Stimulated activated CD4-positive, alpha-beta T cell treated with anti-CD3 and anti-CD28 coated beads, Interleukin-15, amount 100 ng/mL, for 24 hours (primary cell): ENCODE results near the gene PCBD2.
A peak's percentile ranks its signal among the peaks of the same experiment; 100 is the strongest.
"Not testable (repeated sequence)": the region's sequence is repeated elsewhere in the genome, so short reads cannot be mapped to it uniquely, and the experiment has no call there.

ENCODE experiments used
- DNase-seq: peaks from one replicate; pipeline ENCODE4 v3.0.0-alpha.2; 2020

The PCBD2 gene

GRCh38 chr5:134964359-134965270 is 59.7 kb downstream of the PCBD2 start:
- peak; percentile 2 for DNase-seq

DNA sequence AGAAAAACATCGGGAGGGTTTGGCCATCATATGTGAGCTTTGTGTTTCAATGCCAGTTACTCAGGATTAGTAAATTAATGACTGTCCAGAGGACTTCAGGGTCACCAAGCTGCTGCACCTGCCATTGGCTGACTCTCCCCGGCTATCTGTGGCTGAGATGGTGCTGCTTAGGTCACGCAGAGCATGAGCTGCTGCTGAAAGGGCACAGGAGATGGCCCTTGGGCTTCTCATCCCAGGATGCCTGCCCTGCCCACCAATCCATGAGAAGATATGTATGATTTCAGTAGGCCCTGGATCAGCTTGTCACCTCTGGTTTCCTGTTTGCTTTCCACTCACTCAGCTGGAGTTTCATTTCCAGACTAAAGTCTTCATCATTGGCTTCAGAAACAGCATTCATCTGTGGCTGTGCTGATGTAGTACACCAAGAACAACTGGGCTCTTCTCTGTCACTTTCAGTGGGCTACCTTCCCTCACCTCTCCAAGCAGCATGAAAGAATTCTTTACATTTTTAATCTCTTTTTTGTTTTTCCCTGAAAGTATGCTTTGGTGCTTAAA is 60.4 kb downstream of the PCBD2 start:
- DNase-seq: peak; percentile 5

DNA sequence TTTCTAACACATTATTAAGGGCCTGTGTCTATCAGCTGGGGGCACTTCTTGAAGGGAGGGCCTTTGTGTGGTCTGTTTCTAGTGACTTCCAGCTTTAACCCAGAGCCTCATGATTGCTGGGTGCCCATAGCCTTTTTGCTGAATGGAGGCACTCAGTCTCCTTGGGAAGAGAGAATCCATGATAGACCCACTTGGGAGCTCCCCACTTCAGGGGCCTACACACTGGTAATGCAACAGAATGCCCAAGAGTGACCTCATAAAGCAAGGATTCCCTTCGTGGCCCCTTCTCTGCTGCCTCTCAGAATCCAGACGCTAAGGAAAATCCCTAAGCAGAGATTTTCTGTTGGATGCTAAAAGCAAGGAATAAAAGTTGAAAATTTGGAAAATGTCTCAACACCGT is 62.7 kb downstream of the PCBD2 start, which contains the start of gene CATSPER3:
Gene CATSPER3 (plus strand): TSS at position 301 of the 400 bp plus-strand sequence. CDS start 85 bp downstream, at position 386.
- no peak for DNase-seq

- DNase-seq: no peak
These were observed 63.1 kb downstream of the PCBD2 start for GRCh38 chr5:134968055-134968454.

- no peak for DNase-seq
These were observed 64.2 kb downstream of the PCBD2 start for GRCh38 chr5:134969166-134969565.

- DNase-seq: no peak
These were observed 70.3 kb downstream of the PCBD2 start for GRCh38 chr5:134975078-134975715.

DNA sequence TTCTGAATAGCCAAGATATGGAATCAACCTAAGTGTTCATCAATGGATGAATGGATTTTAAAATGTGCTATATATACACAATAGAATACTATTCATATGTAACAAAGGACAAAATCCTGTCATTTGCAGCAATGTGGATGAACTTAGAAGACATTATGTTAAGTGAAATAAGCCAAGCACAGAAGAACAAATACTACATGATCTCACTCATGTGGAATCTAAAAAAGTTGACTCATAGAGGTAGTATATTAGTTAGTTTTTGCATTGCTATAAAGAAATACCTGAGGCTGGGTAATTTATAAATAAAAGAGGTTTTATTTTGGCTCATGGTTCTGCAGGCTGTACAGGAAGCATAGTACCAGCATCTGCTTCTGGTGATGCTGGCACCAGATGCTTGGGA is 70.9 kb downstream of the PCBD2 start:
- no peak for DNase-seq

DNA sequence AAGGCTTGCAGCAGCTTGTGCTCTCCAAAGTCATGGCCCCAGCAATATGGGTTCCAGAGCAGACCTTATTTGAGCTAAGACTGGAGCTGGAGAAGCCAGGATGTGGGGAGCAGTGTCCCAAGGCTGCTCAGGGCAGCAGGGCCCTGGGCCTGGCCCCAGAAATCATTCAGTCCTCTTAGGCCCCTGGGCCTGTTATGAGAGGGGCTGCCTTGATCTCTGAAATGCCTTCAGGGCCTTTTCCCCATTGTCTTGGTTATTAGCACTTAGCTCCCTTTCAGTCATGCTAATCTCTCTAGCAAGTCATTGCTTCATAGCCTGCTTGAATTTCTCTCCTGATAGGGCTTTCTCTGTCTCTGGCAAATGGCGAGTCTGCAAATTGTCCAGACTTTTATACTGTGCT is 71.9 kb downstream of the PCBD2 start:
- no peak for DNase-seq

DNA sequence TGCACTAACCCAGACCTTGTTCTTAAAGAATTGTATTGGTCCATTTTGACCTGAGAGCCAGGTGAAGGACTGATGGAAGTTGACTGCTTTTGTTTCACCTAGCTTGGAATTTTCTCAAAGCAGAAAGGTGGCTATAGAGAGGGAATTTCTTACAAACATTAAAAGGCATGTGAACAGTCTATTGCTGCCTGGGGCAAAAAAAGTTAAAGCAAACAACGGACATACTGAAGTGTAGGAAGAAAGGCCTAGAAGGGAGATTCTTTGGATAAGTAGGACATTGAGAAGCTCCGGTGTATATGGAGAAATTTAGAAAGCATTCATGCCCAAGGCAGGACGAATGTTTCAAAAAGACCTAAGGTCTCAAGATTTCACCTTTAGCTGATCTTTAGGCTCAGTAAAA is 74.5 kb downstream of the PCBD2 start:
- no peak for DNase-seq

DNA sequence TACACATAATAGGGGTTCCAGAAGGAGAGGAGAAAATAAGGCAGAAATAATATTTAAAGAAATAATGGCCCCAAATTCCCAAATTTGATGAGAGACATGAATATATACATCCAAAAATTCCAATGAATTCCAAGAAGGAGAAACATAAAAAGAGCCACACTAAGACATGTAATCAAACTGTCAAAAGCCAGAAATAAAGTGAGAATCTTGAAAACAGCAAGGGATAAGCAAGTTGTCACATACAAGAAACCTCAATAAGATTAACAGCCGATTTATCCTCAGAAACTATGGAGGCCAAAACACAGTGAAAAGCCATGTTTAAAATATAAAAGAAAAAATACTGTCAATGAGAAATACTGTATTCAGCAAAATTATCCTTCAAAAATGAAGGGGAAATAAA is 77.3 kb downstream of the PCBD2 start:
- DNase-seq: no peak

GRCh38 chr5:134989266-134989830 is 84.4 kb downstream of the PCBD2 start:
- no peak for DNase-seq

DNA sequence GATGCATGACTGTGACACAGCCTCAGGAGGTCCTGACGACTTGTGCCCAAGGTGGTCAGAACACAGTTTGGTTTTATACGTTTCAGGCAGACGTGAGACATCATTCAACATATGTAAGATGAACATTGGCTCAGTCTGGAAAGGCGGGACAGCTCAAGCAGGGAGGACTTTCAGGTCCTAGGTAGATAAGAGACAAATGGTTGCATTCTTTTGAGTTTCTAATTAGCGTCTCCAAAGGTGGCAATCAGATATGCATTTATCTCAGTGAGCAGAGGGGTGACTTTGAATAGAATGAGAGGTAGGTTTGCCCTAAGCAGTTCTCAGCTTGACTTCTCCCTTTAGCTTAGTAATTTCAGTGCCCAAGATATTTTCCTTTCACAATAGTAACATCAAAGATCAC is 85.3 kb downstream of the PCBD2 start:
- not testable (repeated sequence) for DNase-seq

DNA sequence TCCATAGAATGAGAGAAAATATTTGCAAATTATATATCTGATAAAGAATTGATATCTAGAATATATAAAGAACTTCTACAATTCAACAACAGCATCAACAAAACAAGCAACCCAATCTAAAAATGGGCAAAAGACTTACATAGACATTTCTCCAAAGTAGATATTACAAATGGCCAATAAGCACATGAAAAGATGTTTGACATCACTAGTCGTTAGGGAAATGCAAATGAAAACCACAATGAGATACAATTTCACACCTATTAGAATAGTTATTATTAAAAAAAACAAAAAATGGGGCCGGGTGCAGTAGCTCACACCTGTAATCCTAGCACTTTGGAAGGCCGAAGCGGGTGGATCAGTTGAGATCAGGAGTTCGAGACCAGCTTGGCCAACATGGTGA is 87.2 kb downstream of the PCBD2 start:
- DNase-seq: no peak

GRCh38 chr5:134993161-134993560 is 88.2 kb downstream of the PCBD2 start:
- DNase-seq: no peak

- DNase-seq: no peak
These were observed 89.7 kb downstream of the PCBD2 start for GRCh38 chr5:134994560-134995156.

DNA sequence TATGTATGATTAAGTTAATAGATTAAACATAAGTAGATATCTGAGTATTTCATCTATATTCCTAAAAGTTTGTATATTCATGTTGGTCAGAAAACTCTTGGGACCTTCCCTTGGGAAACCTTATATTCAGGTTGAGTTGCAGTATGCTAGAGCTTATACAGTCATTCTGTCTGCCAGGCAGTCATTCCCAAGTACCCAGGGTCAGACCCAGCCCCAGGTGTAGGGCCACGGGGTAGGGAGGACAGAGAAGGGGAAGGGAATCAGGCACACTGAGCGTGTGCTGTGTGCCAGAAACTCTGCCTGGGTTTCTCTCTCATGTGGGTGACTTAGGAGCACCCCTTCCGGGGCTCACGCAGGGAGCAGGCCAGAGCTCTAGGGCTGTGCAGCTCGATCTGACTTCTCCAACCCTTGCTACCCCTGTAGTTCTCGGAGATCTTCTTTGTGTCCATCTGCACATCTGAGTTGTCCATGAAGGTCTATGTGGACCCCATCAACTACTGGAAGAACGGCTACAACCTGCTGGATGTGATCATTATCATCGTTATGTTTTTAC is 91.0 kb downstream of the PCBD2 start:
- no peak for DNase-seq

- no peak for DNase-seq
These were observed 92.1 kb downstream of the PCBD2 start for GRCh38 chr5:134997015-134997414.

DNA sequence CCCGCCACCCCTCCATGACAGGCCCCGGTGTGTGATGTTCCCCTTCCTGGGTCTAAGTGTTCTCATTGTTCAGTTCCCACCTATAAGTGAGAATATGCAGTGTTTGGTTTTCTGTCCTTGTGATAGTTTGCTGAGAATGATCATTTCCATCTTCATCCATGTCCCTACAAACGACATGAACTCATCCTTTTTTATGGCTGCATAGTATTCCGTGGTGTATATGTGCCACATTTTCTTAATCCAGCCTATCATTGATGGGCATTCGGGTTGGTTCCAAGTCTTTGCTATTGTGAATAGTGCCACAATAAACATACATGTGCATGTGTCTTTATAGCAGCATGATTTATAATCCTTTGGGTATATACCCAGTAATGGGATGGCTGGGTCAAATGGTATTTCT is 93.1 kb downstream of the PCBD2 start:
- DNase-seq: not testable (repeated sequence)

GRCh38 chr5:135004376-135004775 is 99.4 kb downstream of the PCBD2 start:
- DNase-seq: no peak

GRCh38 chr5:135005076-135005475 is 100.1 kb downstream of the PCBD2 start:
- DNase-seq: no peak

GRCh38 chr5:135007305-135007704 is 102.4 kb downstream of the PCBD2 start:
- DNase-seq: no peak

DNA sequence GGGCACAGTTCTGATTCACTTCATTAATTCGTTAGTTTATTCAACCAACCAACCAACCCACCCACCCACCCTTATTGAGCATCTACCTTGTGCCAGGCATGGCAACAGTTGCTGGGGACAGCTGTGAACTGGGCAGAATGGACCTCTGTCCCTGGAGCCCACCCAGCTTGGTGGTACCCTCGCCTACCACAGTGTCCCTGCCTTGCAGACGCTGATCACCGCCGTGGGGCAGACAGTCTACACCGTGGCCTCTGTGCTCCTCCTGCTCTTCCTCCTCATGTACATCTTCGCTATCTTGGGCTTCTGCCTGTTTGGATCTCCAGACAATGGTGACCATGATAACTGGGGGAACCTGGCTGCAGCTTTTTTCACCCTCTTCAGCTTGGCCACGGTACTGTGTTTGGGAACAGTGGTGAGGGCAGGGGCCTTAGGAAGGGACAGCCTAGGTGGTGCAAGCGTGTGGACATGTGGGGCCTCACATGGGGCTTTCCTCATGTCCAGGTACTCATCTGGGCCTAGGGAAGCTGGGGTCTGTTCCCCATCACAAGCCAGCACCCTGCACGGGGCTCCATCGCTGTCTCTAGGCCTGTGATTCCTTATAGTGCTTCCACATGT is 102.9 kb downstream of the PCBD2 start:
- DNase-seq: no peak
